GM23338 (cell line): ENCODE measurements around the gene AGTRAP. TPM values are rescaled to one million over a fixed set of nuclear protein-coding genes. Genes with fewer than 3 reads are reported as not detected.

ENCODE experiments used
- ATAC-seq: fragments of 200-7000 bp; cut with Tn5 transposase; 3 replicates; pipeline ENCODE4 v1.9.1; 2020
- DNase-seq: peaks from one replicate; pipeline ENCODE4 v3.0.0-alpha.2; 2015; ENCODE audit warnings: low spot score
- H2AFZ ChIP-seq: fragments of 200-600 bp; sonication (generic); 2 replicates; pipeline ENCODE4 v1.8.0; 2016; ENCODE audit warnings: antibody characterized with exemption, mild to moderate bottlenecking, moderate library complexity
- H3F3A ChIP-seq: fragments of 200-600 bp; sonication (generic); replicated peaks from 2 replicates; pipeline ENCODE4 v1.8.0; 2017; ENCODE audit warnings: antibody characterized with exemption, mixed run types, low read depth
- H3K27ac ChIP-seq: fragments of 200-600 bp; sonication (generic); 2 replicates; pipeline ENCODE4 v1.6.1; 2016; ENCODE audit warnings: low read depth
- H3K27me3 ChIP-seq: fragments of 200-600 bp; sonication (generic); 2 replicates; pipeline ENCODE4 v1.8.0; 2016; ENCODE audit warnings: mild to moderate bottlenecking, mixed run types, moderate library complexity; ENCODE audit not compliant: insufficient read depth
- H3K36me3 ChIP-seq: fragments of 200-600 bp; sonication (generic); 2 replicates; pipeline ENCODE4 v1.8.0; 2016; ENCODE audit warnings: mild to moderate bottlenecking; ENCODE audit not compliant: insufficient read depth
- H3K4me1 ChIP-seq: fragments of 200-600 bp; sonication (generic); 2 replicates; pipeline ENCODE4 v1.8.0; 2016; ENCODE audit warnings: mild to moderate bottlenecking, moderate library complexity; ENCODE audit not compliant: insufficient read depth
- H3K4me2 ChIP-seq: fragments of 200-600 bp; sonication (generic); 2 replicates; pipeline ENCODE4 v1.7.1; 2017; ENCODE audit warnings: mixed run types
- H3K4me3 ChIP-seq: fragments of 200-600 bp; sonication (generic); 2 replicates; pipeline ENCODE4 v1.6.1; 2016; ENCODE audit warnings: mixed run types
- H3K79me2 ChIP-seq: fragments of 200-600 bp; sonication (generic); replicated peaks from 2 replicates; pipeline ENCODE4 v1.8.0; 2017; ENCODE audit warnings: mild to moderate bottlenecking; ENCODE audit not compliant: insufficient read depth
- H3K9me2 ChIP-seq: fragments of 200-600 bp; sonication (generic); 2 replicates; pipeline ENCODE4 v1.8.0; 2017; ENCODE audit not compliant: insufficient read depth
- H4K20me1 ChIP-seq: fragments of 200-600 bp; sonication (generic); replicated peaks from 2 replicates; pipeline ENCODE4 v1.8.0; 2017; ENCODE audit warnings: mild to moderate bottlenecking; ENCODE audit not compliant: insufficient read depth
- H3K27ac Mint-ChIP-seq: 2 replicates; pipeline ENCODE4 v1.8.0; 2020; ENCODE audit warnings: inconsistent platforms, mild to moderate bottlenecking, moderate library complexity, mixed read lengths
- H3K27me3 Mint-ChIP-seq: 3 replicates; pipeline ENCODE4 v1.8.0; 2022; ENCODE audit warnings: low read depth, mild to moderate bottlenecking, moderate library complexity, mixed read lengths, inconsistent platforms; ENCODE audit not compliant: insufficient read depth, poor library complexity
- H3K36me3 Mint-ChIP-seq: 3 replicates; pipeline ENCODE4 v1.8.0; 2021; ENCODE audit warnings: low read depth, mild to moderate bottlenecking, inconsistent platforms, moderate library complexity, mixed read lengths
- H3K4me1 Mint-ChIP-seq: 3 replicates; pipeline ENCODE4 v1.8.0; 2020; ENCODE audit warnings: mild to moderate bottlenecking, inconsistent platforms, mixed read lengths
- H3K4me3 Mint-ChIP-seq: 3 replicates; pipeline ENCODE4 v1.8.0; 2021; ENCODE audit warnings: moderate library complexity, mild to moderate bottlenecking, inconsistent platforms, mixed read lengths
- H3K9me3 Mint-ChIP-seq: 3 replicates; pipeline ENCODE4 v1.8.0; 2020; ENCODE audit warnings: moderate library complexity, mild to moderate bottlenecking, inconsistent platforms, mixed read lengths
- CREB1 ChIP-seq: fragments of 250-450 bp; sonication (Bioruptor Pico); IDR thresholded peaks from 2 replicates; pipeline ENCODE4 v1.5.0; 2020; ENCODE audit warnings: low read depth, mild to moderate bottlenecking, moderate library complexity
- CTCF ChIP-seq, 2 experiments: fragments of 200-600 bp in 1 of 2; sonication (generic) in 1 of 2; conservative IDR thresholded peaks; 2 replicates each; pipeline versions ENCODE4 v1.5.1 to v1.6.1; 2016 to 2017; ENCODE audit warnings: antibody characterized with exemption in 2 of 2, low read depth in 2 of 2, mild to moderate bottlenecking in 2 of 2, moderate library complexity in 1 of 2
- EZH2 ChIP-seq: fragments of 200-600 bp; sonication (generic); IDR thresholded peaks from one replicate; pipeline ENCODE4 v1.8.0; 2017; ENCODE audit warnings: antibody characterized with exemption, mild to moderate bottlenecking, low read depth; ENCODE audit not compliant: unreplicated experiment
- EZH2phosphoT487 ChIP-seq: fragments of 200-600 bp; sonication (generic); IDR thresholded peaks from one replicate; pipeline ENCODE4 v1.8.1; 2018; ENCODE audit warnings: antibody characterized with exemption; ENCODE audit not compliant: unreplicated experiment
- JUNB ChIP-seq: IDR thresholded peaks from one replicate; pipeline ENCODE4 v1.6.1; 2016; ENCODE audit warnings: antibody characterized with exemption; ENCODE audit not compliant: unreplicated experiment
- NANOG ChIP-seq: IDR thresholded peaks from 2 replicates; pipeline ENCODE4 v1.6.1; 2016; ENCODE audit warnings: antibody characterized with exemption, borderline replicate concordance
- POLR2AphosphoS5 ChIP-seq: IDR thresholded peaks from 2 replicates; pipeline ENCODE4 v1.6.1; 2016; ENCODE audit warnings: antibody characterized with exemption, low read depth
- STAT1 ChIP-seq: IDR thresholded peaks from one replicate; pipeline ENCODE4 v1.6.1; 2016; ENCODE audit warnings: antibody characterized with exemption; ENCODE audit not compliant: unreplicated experiment
- ZNF114 ChIP-seq: fragments of 250-450 bp; sonication (Bioruptor Pico); IDR thresholded peaks from 2 replicates; pipeline ENCODE4 v1.5.0; 2020; ENCODE audit warnings: mild to moderate bottlenecking, moderate library complexity
- ZNF331 ChIP-seq: fragments of 250-450 bp; sonication (Bioruptor Pico); IDR thresholded peaks from 2 replicates; pipeline ENCODE4 v1.5.0; 2020; ENCODE audit warnings: low read depth, mild to moderate bottlenecking, moderate library complexity
- ZNF462 ChIP-seq: fragments of 250-450 bp; sonication (Bioruptor Pico); IDR thresholded peaks from 2 replicates; pipeline ENCODE4 v1.5.0; 2020; ENCODE audit warnings: mild to moderate bottlenecking, moderate library complexity
- polyA plus RNA-seq: library from polyadenylated mRNA; unstranded; fragments of >200 nt; fragmentation: Nextera tagmentation; extraction: Ambion mirVana; gene quantifications from 2 replicates; pipeline ENCODE4 v1.2.1, GENCODE V29; 2016
- total RNA-seq: library from RNA; depleted of rRNA; stranded (reverse); fragments of >200 nt; shearing (Covaris generic); gene quantifications from 2 replicates; pipeline ENCODE4 v1.2.3, GENCODE V29; 2014
- TF ChIP-seq, protein P1 (sequence below): IDR thresholded peaks from 2 replicates; pipeline ENCODE4 v1.6.1; 2016; ENCODE audit warnings: antibody characterized with exemption
- TF ChIP-seq, protein P2 (sequence below): IDR thresholded peaks from one replicate; pipeline ENCODE4 v1.6.1; 2018; ENCODE audit warnings: antibody characterized with exemption; ENCODE audit not compliant: unreplicated experiment

Gene AGTRAP
- total and polyA plus RNA-seq, 2 experiments from 2014 or later = 79.4 to 102 TPM

DNA sequence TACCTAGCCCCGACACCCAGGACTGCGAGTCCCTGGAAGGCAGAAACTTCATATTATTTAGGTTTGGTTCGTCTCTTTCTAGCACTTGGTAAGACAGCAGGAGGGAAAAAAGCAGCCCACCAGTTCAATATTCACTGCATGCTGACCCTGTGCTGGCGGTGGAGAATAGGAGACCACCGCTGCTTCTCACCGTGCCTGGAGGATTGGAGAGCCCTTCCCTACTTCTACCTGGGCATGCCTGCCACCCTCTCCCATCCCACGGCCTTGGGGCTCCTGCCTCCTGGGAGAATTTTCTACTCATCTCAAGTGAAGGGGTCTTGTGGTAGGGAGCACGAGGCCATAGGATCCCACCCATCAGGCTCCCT, 64.4 kb downstream of the AGTRAP start:
- H3K79me2 ChIP-seq = peaks cover 10% of the 10 kb centered on the region; the same call in 1 of the 2 replicates
- no peak for ATAC-seq

More for the DNA sequence above, 64.4 kb downstream of the AGTRAP start:
- Histone ChIP-seq H4K20me1 (no peaks in the 10 kb centered on the region; the same call in none of the 2 replicates), H3K4me3 (no peak overlapping the region), H3K27me3 (no peaks in the 10 kb centered on the region), H3K27ac (no peak overlapping the region), H2AFZ (no peak overlapping the region), H3F3A (peaks cover 17% of the 10 kb centered on the region; the same call in 1 of the 2 replicates), H3K4me1 (peaks cover 20% of the 10 kb centered on the region), H3K9me2 (no peaks in the 10 kb centered on the region), H3K36me3 (no peaks in the 10 kb centered on the region), H3K4me2 (no peak overlapping the region)
- H3K4me3 Mint-ChIP-seq = no peak overlapping the region
- H3K36me3 Mint-ChIP-seq = peaks cover 36% of the 10 kb centered on the region
- no peak for DNase-seq
- peaks cover 32% of the 10 kb centered on the region for H3K4me1 Mint-ChIP-seq
- no peak overlapping the region for H3K27ac Mint-ChIP-seq
- TF ChIP-seq CREB1 (no peak), ZNF114 (no peak), CTCF (conservative IDR thresholded peaks at IDR 0.05; ENCODE audit: low read depth in 2 of 2) (no peak), ZNF331 (CRISPR knock-in tag) (no peak), EZH2 (no peak), POLR2AphosphoS5 (no peak), ZNF462 (no peak), STAT1 (no peak), EZH2phosphoT487 (no peak), NANOG (no peak), JUNB (no peak)
- TF ChIP-seq, protein P1, sequence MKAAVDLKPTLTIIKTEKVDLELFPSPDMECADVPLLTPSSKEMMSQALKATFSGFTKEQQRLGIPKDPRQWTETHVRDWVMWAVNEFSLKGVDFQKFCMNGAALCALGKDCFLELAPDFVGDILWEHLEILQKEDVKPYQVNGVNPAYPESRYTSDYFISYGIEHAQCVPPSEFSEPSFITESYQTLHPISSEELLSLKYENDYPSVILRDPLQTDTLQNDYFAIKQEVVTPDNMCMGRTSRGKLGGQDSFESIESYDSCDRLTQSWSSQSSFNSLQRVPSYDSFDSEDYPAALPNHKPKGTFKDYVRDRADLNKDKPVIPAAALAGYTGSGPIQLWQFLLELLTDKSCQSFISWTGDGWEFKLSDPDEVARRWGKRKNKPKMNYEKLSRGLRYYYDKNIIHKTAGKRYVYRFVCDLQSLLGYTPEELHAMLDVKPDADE = no peak
- TF ChIP-seq, protein P2, sequence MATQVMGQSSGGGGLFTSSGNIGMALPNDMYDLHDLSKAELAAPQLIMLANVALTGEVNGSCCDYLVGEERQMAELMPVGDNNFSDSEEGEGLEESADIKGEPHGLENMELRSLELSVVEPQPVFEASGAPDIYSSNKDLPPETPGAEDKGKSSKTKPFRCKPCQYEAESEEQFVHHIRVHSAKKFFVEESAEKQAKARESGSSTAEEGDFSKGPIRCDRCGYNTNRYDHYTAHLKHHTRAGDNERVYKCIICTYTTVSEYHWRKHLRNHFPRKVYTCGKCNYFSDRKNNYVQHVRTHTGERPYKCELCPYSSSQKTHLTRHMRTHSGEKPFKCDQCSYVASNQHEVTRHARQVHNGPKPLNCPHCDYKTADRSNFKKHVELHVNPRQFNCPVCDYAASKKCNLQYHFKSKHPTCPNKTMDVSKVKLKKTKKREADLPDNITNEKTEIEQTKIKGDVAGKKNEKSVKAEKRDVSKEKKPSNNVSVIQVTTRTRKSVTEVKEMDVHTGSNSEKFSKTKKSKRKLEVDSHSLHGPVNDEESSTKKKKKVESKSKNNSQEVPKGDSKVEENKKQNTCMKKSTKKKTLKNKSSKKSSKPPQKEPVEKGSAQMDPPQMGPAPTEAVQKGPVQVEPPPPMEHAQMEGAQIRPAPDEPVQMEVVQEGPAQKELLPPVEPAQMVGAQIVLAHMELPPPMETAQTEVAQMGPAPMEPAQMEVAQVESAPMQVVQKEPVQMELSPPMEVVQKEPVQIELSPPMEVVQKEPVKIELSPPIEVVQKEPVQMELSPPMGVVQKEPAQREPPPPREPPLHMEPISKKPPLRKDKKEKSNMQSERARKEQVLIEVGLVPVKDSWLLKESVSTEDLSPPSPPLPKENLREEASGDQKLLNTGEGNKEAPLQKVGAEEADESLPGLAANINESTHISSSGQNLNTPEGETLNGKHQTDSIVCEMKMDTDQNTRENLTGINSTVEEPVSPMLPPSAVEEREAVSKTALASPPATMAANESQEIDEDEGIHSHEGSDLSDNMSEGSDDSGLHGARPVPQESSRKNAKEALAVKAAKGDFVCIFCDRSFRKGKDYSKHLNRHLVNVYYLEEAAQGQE = no peak
- peaks cover 6% of the 10 kb centered on the region for H3K27me3 Mint-ChIP-seq
- no peaks in the 10 kb centered on the region; the same call in 2 of the 3 replicates for H3K9me3 Mint-ChIP-seq
